DND-41 (cell line): ENCODE data around the gene TBL1X.
A peak's percentile ranks its signal among the peaks of the same experiment; 100 is the strongest.

Source experiments
- ATAC-seq: fragments of 200-7000 bp; cut with Tn5 transposase; 3 replicates; pipeline ENCODE4 v1.9.1; 2021; ENCODE audit warnings: low read depth; ENCODE audit not compliant: insufficient read depth
- DNase-seq: peaks from one replicate; pipeline ENCODE4 v3.0.0-alpha.2; 2020
- H2AFZ ChIP-seq: 2 replicates; pipeline ENCODE4 v1.6.0; 2012; ENCODE audit warnings: low read depth, low read length
- H3K27ac ChIP-seq: 2 replicates; pipeline ENCODE4 v1.5.1; 2012; ENCODE audit warnings: low read length, inconsistent platforms
- H3K27me3 ChIP-seq: fragments of 200-600 bp; sonication (generic); 2 replicates; pipeline ENCODE4 v1.6.0; 2012; ENCODE audit warnings: low read length, mild to moderate bottlenecking, inconsistent platforms; ENCODE audit not compliant: insufficient read depth, poor library complexity
- H3K36me3 ChIP-seq: 2 replicates; pipeline ENCODE4 v1.5.1; 2012; ENCODE audit warnings: low read length, inconsistent platforms; ENCODE audit not compliant: insufficient read depth
- H3K4me1 ChIP-seq: 2 replicates; pipeline ENCODE4 v1.5.1; 2012; ENCODE audit warnings: mild to moderate bottlenecking, low read length; ENCODE audit not compliant: insufficient read depth
- H3K4me2 ChIP-seq: 2 replicates; pipeline ENCODE4 v1.6.0; 2012; ENCODE audit warnings: mild to moderate bottlenecking, moderate library complexity, low read length, inconsistent platforms; ENCODE audit not compliant: insufficient read depth
- H3K4me3 ChIP-seq, 2 experiments: fragments of 200-600 bp in 1 of 2; shearing (Covaris generic) in 1 of 2; 2 replicates each; pipeline ENCODE4 v1.5.1; 2012 to 2016; ENCODE audit warnings: inconsistent platforms in 2 of 2, low read length in 2 of 2, mild to moderate bottlenecking in 2 of 2, low read depth in 1 of 2, moderate library complexity in 1 of 2
- H3K79me2 ChIP-seq: 2 replicates; pipeline ENCODE4 v1.6.0; 2012; ENCODE audit warnings: low read length, inconsistent platforms; ENCODE audit not compliant: insufficient read depth
- H3K9ac ChIP-seq: 2 replicates; pipeline ENCODE4 v1.6.0; 2012; ENCODE audit warnings: low read depth, mild to moderate bottlenecking, inconsistent platforms, low read length, moderate library complexity
- H3K9me3 ChIP-seq: 2 replicates; pipeline ENCODE4 v1.5.1; 2012; ENCODE audit warnings: low read length, moderate library complexity, mild to moderate bottlenecking, inconsistent platforms; ENCODE audit not compliant: insufficient read depth, severe bottlenecking
- H4K20me1 ChIP-seq: 2 replicates; pipeline ENCODE4 v1.6.0; 2012; ENCODE audit warnings: low read length; ENCODE audit not compliant: insufficient read depth
- CTCF ChIP-seq: IDR thresholded peaks from 2 replicates; pipeline ENCODE4 v1.5.1; 2012; ENCODE audit warnings: borderline replicate concordance, low read length, moderate library complexity, mild to moderate bottlenecking; ENCODE audit not compliant: poor library complexity, severe bottlenecking; ENCODE audit errors: extremely low read depth
- EZH2 ChIP-seq: IDR thresholded peaks from 3 replicates; pipeline ENCODE4 v1.6.1; 2012; ENCODE audit warnings: borderline replicate concordance, low read depth, mild to moderate bottlenecking, moderate library complexity, low read length, inconsistent platforms; ENCODE audit not compliant: severe bottlenecking

The TBL1X gene

DNA sequence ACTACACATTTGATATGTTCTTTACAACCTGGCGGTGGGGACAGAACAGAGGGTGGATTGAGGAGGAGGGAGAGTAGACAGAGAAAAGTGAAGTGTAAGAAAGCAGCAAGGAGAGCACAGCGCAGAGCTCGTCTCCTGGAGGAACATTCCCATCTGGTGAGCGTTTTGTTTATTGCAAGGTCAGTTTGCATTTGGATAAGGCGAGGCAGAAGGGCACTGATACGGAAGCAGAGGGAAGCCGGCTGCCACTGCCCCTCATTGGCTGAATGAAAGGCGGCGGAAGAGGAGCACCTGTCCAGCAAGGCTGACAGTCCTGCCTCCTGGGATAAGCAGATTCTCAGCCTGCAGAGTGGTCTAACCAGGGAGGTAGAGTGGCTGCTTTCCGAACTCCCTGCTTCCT lies 217.6 kb downstream of the TBL1X start:
- Histone ChIP-seq H3K36me3 (no peaks in the 10 kb centered on the region), H3K27me3 (no peaks in the 10 kb centered on the region), H3K4me2 (no peak overlapping the region)

DNA sequence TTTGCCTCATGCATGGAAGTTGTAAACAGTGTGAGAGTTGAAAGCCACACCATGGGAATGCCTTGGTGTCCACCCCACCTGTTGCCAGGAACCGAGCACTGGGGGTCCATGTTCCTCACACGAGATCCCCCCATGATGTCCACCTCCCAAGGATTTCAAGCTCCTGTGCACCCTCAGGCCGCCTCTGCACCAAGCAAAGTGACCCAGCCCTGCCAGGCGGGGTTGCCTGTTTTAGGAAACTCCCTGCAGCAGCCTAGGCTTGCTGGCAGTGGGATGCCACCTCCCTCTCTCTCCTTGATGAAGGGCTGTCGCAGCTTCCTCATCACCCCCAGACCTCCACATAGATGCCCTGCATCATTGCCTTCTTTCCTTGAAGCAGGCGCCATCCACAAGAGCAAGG lies 218.0 kb downstream of the TBL1X start:
- Histone ChIP-seq H3K9me3 (no peaks in the 10 kb centered on the region), H4K20me1 (no peaks in the 10 kb centered on the region), H3K4me2 (no peak overlapping the region), H2AFZ (no peak overlapping the region), H3K36me3 (no peaks in the 10 kb centered on the region), H3K9ac (no peak overlapping the region), H3K4me1 (no peaks in the 10 kb centered on the region), H3K79me2 (no peaks in the 10 kb centered on the region), H3K27ac (no peak overlapping the region), H3K27me3 (no peaks in the 10 kb centered on the region), H3K4me3 (no peak overlapping the region)
- ATAC-seq, result no peak
- TF ChIP-seq CTCF (no peak), EZH2 (no peak)
- no peak for DNase-seq

More for the DNA sequence above, 217.6 kb downstream of the TBL1X start:
- no peaks in the 10 kb centered on the region for H3K79me2 ChIP-seq
- no peaks in the 10 kb centered on the region for H4K20me1 ChIP-seq
- no peak for TF ChIP-seq EZH2
- TF ChIP-seq CTCF, result peak; percentile 8
- no peak overlapping the region for H2AFZ ChIP-seq
- no peaks in the 10 kb centered on the region for H3K4me1 ChIP-seq
- no peak overlapping the region for H3K9ac ChIP-seq
- DNase-seq (no peak), ATAC-seq (no peak)
- no peaks in the 10 kb centered on the region for H3K9me3 ChIP-seq
- no peak overlapping the region for H3K4me3 ChIP-seq
- H3K27ac ChIP-seq, result no peak overlapping the region

DNA sequence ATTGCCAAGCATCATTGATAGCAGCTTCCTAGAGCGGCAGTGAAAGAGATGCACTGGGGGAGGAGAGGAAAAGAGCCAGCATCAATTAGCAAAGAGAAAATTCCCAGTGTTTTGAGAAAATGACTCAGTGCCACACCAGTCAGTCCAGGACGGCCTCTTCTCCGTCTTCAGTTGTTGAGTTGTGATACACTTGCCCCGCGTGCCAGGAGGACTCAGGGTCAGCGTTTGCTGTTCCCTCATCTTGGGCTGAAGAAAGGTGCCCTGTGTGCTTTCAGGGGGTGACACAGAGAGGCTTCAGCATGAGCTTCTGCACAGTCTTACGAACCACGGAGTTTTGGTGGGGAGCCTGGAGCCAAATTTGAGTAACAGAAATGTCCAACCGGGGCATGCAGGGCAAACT lies 218.5 kb downstream of the TBL1X start:
- no peak for ATAC-seq
- Histone ChIP-seq H3K9ac (no peak overlapping the region), H3K27ac (no peak overlapping the region), H2AFZ (no peak overlapping the region), H3K9me3 (no peaks in the 10 kb centered on the region), H3K27me3 (no peaks in the 10 kb centered on the region), H3K4me2 (no peak overlapping the region), H3K79me2 (no peaks in the 10 kb centered on the region), H3K4me3 (no peak overlapping the region), H3K4me1 (no peaks in the 10 kb centered on the region), H4K20me1 (no peaks in the 10 kb centered on the region), H3K36me3 (0 out of 2 replicates have a peak, but pooled peaks cover under 1% of the 10 kb centered on the region)
- no peak for DNase-seq
- TF ChIP-seq CTCF (no peak), EZH2 (no peak)

DNA sequence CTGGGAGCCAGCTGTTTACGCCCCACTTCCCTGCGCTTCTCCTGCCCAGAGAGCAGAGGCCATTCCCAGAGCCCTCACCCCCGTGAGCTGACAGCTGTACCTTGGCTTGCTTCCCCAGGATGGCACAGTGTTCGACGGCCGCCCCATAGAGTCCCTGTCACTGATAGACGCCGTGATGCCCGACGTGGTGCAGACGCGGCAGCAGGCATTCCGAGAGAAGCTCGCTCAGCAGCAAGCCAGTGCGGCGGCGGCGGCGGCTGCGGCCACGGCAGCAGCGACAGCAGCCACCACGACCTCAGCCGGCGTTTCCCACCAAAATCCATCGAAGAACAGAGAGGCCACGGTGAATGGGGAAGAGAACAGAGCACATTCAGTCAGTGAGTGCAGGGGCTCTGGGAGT lies 223.0 kb downstream of the TBL1X start:
- DNase-seq (no peak), ATAC-seq (no peak)
- Histone ChIP-seq H3K4me3 (no peak overlapping the region), H3K79me2 (no peaks in the 10 kb centered on the region), H3K9ac (no peak overlapping the region), H3K27ac (no peak overlapping the region), H3K4me1 (no peaks in the 10 kb centered on the region), H4K20me1 (no peaks in the 10 kb centered on the region), H3K27me3 (no peaks in the 10 kb centered on the region), H3K4me2 (no peak overlapping the region), H3K9me3 (no peaks in the 10 kb centered on the region), H2AFZ (no peak overlapping the region), H3K36me3 (peaks cover 12% of the 10 kb centered on the region)
- no peak for TF ChIP-seq CTCF
- TF ChIP-seq EZH2, result no peak
